AG04449 (cell line): Measurements from ENCODE around the gene TNPO1.
"Not testable (repeated sequence)": the region's sequence is repeated elsewhere in the genome, so short reads cannot be mapped to it uniquely, and the experiment has no call there.

Experiments used
- CTCF ChIA-PET: fragments of 350-600 bp; formaldehyde crosslinking; extraction: SDS; loops from one replicate; lab custom pipeline; 2021; ENCODE audit warnings: antibody characterized with exemption; lab: Yijun Ruan, JAX
- POLR2A ChIA-PET: fragments of 400-600, 350-600 bp; formaldehyde crosslinking; extraction: SDS; loops from one replicate; lab custom pipeline; 2020; ENCODE audit warnings: antibody characterized with exemption, inconsistent platforms; lab: Yijun Ruan, JAX
- DNase-seq: peaks from one replicate; pipeline ENCODE4 v3.0.0-alpha.2; 2010; ENCODE audit warnings: low read depth, low spot score
- H3K4me3 ChIP-seq: 2 replicates; pipeline ENCODE4 v1.5.1; 2011; ENCODE audit warnings: low read depth, mild to moderate bottlenecking, control low read depth, low read length
- CTCF ChIP-seq: IDR thresholded peaks from one replicate; pipeline ENCODE4 v1.5.1; 2011; ENCODE audit warnings: mild to moderate bottlenecking, moderate library complexity, low read length, control low read depth, inconsistent platforms; ENCODE audit not compliant: insufficient read depth; ENCODE audit errors: missing control alignments

The TNPO1 gene

DNA sequence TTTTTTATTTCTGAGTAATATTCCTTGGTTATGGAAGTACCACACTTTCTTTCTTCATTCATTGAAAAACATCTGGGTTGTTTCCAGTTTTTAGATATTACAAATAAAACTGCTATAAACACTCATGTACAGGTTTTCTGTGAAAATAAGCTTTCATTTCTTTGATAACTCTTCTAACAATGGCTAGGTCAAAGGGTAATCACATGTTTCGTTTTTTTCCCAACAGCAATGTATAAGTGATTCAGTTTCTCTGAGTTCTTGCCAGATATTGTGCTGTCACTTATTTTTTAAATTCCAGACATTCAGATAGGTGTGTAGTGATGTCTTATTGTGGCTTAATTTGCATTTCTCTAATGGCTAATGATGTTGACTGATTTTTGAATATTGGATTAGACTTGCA lies 16.7 kb upstream of the TNPO1 start:
- DNase-seq, result no peak
- no peak overlapping the region for H3K4me3 ChIP-seq
- POLR2A ChIA-PET, result no interaction called here
- CTCF ChIA-PET, result no interaction called here
- no peak for TF ChIP-seq CTCF

- DNase-seq, H3K4me3 ChIP-seq, POLR2A ChIA-PET: not testable (repeated sequence)
- CTCF ChIA-PET, result interaction anchor here (1.2 to 1.4 kb wide), 2 partner anchors 10 to 16 kb away, joined by 3 to 4 read pairs; no protein-coding TSS in a partner anchor
Observed at GRCh38 chr5:72808637-72809036, 7.8 kb upstream of the TNPO1 start.

DNA sequence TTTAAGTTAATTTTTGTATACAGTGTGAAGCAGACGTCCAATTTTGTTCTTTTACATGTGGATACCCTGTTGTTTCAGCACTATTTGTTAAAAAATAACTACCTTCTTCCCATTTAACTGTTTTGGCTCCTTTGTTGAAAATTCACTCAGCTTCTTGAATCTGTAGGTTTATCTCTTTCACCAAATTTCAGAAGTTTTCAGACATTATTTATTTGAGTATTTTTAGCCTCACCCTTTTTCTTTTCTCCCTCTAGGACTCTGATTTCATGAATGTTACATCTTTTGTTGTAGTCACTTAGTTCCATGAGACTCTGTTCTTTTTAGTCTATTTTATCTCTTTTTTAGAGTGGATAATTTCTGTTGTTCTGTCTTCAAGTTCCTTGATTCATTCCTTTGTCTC lies 4.6 kb upstream of the TNPO1 start:
- no peak for TF ChIP-seq CTCF
- no peak overlapping the region for H3K4me3 ChIP-seq
- ChIA-PET CTCF (no interaction called here), POLR2A (no interaction called here)
- no peak for DNase-seq

GRCh38 chr5:72812488-72812887 lies 4.0 kb upstream of the TNPO1 start:
- TF ChIP-seq CTCF, result no peak
- DNase-seq, result no peak
- ChIA-PET POLR2A (no interaction called here), CTCF (no interaction called here)
- no peak overlapping the region for H3K4me3 ChIP-seq

DNA sequence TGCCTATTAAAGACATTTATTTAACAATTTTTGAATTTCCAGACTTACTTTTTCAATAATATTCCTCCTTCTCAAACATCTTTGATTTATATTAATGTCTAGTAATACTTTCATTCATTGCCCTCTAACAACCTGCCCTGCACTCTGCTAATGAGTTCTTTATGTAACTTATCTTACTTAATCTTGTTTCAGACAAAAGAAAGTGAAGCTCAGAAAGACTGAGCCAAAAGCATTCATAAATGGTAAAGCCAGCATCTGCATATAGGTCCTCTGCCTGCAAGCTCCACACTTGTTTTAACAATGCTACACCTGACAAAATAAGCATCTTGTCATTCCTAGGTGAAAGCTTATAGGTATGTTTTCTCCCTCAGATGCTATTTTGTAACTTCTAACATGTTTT lies 2.4 kb upstream of the TNPO1 start:
- no peak overlapping the region for H3K4me3 ChIP-seq
- ChIA-PET POLR2A (no interaction called here), CTCF (interaction anchor here (1.1 kb wide), 1 partner anchor 203 kb away, joined by 3 read pairs; no protein-coding TSS in a partner anchor)
- no peak for DNase-seq
- TF ChIP-seq CTCF, result no peak

DNA sequence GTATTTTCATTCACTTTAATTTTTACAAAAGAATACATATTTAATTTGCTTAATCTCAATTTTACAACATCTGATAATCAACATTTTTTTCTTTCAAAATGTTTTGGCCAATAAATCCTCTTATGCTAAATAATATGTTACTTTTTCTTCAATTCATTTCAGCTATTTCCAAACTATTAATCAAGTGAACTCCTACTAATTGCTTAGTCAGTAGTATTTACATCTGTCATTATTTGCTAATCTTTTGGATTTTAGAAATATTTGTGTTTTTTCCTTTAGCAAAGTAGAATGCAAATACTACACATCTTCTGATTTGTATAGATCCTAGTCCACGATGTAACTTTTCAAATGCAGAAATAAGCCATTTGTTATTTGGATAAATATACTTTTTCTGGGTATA lies 1.6 kb upstream of the TNPO1 start:
- POLR2A ChIA-PET, result no interaction called here
- TF ChIP-seq CTCF, result no peak
- H3K4me3 ChIP-seq, result no peak overlapping the region
- DNase-seq, result no peak
- CTCF ChIA-PET, result interaction anchor here (1.1 kb wide), 1 partner anchor 204 kb away, joined by 3 read pairs; no protein-coding TSS in a partner anchor

DNA sequence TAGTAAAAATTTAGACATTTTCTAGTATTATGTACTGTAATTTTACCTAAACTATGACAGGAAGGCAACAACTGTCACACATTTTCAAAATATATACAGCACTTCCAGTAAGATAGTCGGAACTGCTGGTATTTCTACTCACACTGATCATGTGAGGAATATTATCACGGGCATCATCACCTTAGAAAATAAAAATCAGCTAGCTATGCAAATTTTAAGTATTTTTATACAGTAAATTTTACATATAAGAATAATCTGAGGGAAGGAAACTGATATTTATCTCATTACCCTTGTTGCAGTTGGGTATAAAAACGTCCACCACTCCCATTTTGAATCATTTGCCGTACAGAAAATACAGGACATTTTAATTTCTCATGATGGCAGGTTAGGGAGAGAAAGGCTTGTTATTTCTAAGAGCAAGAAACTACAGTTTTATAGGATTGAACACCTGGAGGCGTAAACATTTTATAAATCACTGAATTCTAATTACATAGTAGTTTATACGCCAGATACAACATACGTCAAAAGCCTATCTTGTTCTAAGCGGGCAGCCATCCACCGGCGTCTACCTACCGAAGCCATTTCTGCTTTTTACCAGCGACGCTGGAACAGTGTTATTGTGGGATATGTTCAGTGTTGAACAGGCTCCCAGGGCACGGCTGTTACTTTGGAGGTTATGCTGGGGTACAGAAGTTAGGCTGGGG lies 729 bp upstream of the TNPO1 start:
- peak overlapping the region; percentile 77 for H3K4me3 ChIP-seq
- ChIA-PET POLR2A (interaction anchor here (1.5 kb wide), 1 partner anchor 10 kb away, joined by 3 read pairs; no protein-coding TSS in a partner anchor), CTCF (no interaction called here)
- TF ChIP-seq CTCF, result no peak
- no peak for DNase-seq
